ENCODE data around the gene FAM174B.

GRCh38 chr15:92586966-92587365, 68.6 kb downstream of the FAM174B start:
- TF ChIP-seq, protein P1, sequence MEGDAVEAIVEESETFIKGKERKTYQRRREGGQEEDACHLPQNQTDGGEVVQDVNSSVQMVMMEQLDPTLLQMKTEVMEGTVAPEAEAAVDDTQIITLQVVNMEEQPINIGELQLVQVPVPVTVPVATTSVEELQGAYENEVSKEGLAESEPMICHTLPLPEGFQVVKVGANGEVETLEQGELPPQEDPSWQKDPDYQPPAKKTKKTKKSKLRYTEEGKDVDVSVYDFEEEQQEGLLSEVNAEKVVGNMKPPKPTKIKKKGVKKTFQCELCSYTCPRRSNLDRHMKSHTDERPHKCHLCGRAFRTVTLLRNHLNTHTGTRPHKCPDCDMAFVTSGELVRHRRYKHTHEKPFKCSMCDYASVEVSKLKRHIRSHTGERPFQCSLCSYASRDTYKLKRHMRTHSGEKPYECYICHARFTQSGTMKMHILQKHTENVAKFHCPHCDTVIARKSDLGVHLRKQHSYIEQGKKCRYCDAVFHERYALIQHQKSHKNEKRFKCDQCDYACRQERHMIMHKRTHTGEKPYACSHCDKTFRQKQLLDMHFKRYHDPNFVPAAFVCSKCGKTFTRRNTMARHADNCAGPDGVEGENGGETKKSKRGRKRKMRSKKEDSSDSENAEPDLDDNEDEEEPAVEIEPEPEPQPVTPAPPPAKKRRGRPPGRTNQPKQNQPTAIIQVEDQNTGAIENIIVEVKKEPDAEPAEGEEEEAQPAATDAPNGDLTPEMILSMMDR (IDR thresholded peaks at IDR 0.05): no peak
- no peak for TF ChIP-seq EP300 (IDR thresholded peaks at IDR 0.05)

All from ovary (tissue), 3 donors.